ENCODE measurements around the gene SWI5.

SWI5 gene

DNA sequence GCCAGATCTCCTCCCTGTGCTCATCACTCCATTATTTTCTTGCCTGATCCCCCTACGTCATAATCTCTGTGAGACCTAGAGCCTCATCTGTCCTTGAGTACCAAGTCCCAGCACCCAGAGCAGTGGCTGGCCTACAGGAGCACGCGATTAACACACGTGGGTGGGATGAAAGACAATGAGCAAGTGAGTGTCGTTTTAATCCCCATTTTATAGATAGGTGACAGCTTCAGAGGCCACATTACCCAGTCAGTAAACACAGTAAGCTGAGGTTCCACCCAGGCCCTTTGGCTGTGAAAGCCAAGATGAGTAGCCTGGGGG, 28.9 kb downstream of the SWI5 start:
- DNase-seq (ENCODE audit: low read depth): no peak
- no peak overlapping the region for H3K4me3 ChIP-seq (ENCODE audit: low read depth, low read length)
- TF ChIP-seq, protein P1, sequence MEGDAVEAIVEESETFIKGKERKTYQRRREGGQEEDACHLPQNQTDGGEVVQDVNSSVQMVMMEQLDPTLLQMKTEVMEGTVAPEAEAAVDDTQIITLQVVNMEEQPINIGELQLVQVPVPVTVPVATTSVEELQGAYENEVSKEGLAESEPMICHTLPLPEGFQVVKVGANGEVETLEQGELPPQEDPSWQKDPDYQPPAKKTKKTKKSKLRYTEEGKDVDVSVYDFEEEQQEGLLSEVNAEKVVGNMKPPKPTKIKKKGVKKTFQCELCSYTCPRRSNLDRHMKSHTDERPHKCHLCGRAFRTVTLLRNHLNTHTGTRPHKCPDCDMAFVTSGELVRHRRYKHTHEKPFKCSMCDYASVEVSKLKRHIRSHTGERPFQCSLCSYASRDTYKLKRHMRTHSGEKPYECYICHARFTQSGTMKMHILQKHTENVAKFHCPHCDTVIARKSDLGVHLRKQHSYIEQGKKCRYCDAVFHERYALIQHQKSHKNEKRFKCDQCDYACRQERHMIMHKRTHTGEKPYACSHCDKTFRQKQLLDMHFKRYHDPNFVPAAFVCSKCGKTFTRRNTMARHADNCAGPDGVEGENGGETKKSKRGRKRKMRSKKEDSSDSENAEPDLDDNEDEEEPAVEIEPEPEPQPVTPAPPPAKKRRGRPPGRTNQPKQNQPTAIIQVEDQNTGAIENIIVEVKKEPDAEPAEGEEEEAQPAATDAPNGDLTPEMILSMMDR (IDR thresholded peaks at IDR 0.05; ENCODE audit: insufficient read depth, low read depth, low read length, missing control alignments): no peak

DNA sequence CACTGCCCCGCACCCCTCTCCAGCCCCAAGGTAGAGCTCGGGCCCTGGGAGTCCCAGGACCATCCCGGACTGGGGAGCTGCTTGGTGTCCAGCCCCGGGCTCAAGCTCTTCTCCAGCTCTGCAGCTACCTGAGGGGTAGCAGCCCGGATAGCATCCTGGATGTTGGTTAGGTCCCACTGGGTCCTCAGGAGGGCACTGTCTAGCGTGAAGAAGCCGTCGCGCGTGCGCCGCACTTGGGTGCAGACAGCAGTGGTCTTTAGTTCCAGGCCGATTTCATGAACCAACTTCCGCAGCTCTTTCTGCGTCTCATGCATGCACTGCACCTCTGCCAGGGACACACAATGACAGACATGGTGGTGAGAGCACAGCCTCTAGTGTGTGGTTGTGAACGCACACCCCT, 33.5 kb downstream of the SWI5 start:
- DNase-seq (ENCODE audit: low read depth): no peak
- no peak overlapping the region for H3K4me3 ChIP-seq (ENCODE audit: low read depth, low read length)
- TF ChIP-seq, protein P1 (IDR thresholded peaks at IDR 0.05; ENCODE audit: insufficient read depth, low read depth, low read length, missing control alignments): no peak

DNA sequence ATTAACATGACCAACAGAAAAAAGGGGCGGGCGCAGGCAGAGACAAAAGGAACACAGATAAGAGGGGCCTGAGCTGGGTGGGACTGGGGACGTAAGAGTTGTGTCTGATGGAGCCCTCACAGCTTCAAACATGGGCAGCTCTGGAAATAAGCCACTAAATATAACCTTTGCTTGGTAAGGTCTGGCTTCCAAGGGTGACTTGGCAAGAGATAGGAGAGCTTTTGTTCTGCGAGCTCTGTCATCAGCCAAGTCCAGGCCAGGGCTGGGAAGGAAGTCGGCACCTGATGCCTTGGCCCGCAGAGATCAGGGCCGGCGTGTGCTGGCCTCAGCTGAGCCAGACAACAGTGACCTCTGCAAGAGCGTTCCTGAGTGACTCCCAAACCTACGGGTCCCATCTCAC, 34.4 kb downstream of the SWI5 start:
- TF ChIP-seq, protein P1 (IDR thresholded peaks at IDR 0.05; ENCODE audit: insufficient read depth, low read depth, low read length, missing control alignments): no peak
- H3K4me3 ChIP-seq (ENCODE audit: low read depth, low read length): no peak overlapping the region
- DNase-seq (ENCODE audit: low read depth): no peak

DNA sequence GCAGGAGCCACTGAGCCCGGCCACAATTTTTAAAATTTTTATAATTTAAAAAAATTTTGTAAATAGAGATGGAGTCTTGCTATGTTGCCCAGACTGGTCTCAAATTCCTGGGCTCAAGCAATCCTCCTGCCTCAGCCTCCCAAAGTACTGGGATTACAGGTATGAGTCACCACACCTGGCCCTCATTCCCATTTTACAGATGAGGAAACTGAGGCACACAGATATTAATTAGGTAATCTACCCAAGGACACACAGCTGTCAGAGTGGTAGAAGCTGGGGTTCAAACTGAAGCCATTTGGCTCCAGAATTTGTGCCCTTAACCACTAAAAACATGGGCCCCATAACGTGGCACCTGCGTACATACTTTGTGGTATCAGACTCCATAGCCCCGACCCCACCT, 38.6 kb downstream of the SWI5 start:
- no peak for DNase-seq (ENCODE audit: low read depth)
- H3K4me3 ChIP-seq (ENCODE audit: low read depth, low read length): no peak overlapping the region
- TF ChIP-seq, protein P1 (IDR thresholded peaks at IDR 0.05; ENCODE audit: insufficient read depth, low read depth, low read length, missing control alignments): no peak

DNA sequence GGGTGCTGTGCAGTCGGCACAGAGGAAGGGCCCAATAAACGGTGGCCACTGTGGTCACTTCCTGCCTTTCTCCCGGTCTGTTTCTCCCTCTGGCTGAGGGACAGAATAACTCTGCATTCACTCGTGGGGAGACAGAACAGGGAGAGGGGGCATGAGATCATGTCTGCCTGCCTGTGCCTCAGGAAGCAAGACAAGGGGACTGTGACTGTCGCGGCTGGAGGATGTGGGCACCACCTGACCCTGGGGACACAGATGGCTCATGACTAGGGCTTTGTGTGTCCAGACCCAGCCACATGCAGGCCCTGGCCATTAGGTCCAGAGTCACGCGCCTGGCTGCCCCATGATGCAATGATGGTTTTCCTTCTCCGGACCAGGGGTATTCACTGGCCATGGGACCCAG, 40.3 kb downstream of the SWI5 start:
- H3K4me3 ChIP-seq (ENCODE audit: low read depth, low read length): no peak overlapping the region
- TF ChIP-seq, protein P1 (IDR thresholded peaks at IDR 0.05; ENCODE audit: insufficient read depth, low read depth, low read length, missing control alignments): no peak
- no peak for DNase-seq (ENCODE audit: low read depth)

DNA sequence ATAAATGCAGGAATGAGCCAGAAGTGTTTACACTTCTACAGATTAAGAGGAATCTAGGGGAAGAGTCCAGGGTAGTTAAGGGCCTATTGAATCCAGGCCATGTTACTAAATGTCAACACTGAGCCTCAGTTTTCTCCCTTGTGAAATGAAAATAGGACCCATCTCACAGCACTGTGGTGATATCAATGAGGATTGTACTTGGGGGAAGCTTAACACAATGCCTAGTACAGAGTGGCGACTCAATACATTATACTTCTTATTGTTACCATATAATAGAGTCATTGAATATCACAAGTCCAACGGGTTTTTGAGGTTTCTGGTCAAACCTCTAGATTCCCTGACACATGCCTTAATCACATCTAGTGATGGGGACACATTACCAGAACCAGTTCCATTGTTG, 41.6 kb downstream of the SWI5 start:
- TF ChIP-seq, protein P1 (IDR thresholded peaks at IDR 0.05; ENCODE audit: insufficient read depth, low read depth, low read length, missing control alignments): no peak
- no peak overlapping the region for H3K4me3 ChIP-seq (ENCODE audit: low read depth, low read length)
- no peak for DNase-seq (ENCODE audit: low read depth)

DNA sequence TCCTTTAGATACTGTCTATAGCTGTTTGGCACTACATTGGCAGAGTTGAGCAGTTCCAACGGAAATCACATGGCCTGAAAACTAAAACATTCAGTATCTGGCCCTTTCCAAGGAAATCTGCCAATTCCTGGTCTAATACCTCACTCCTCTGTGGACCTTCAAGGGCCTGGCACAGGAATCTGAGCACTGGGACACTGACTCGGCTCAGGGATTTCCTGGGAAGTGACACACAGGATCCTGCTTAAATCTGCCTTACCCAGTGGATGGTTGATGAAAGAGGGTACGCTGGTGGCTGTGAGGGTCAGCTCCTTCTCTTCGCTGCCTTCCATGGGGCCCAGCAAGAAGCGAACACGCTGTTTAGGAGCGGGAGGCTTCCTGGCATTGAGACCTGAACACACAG, 45.3 kb downstream of the SWI5 start:
- TF ChIP-seq, protein P1 (IDR thresholded peaks at IDR 0.05; ENCODE audit: insufficient read depth, low read depth, low read length, missing control alignments): no peak
- DNase-seq (ENCODE audit: low read depth): no peak
- peak overlapping the region; percentile 80 for H3K4me3 ChIP-seq (ENCODE audit: low read depth, low read length)
